Panc1 (cell line): ENCODE results near the gene SMIM17.

ENCODE experiments used
- CTCF ChIP-seq: fragments of 450-650 bp; IDR thresholded peaks from 2 replicates; pipeline ENCODE4 v1.5.1; 2017; ENCODE audit warnings: mild to moderate bottlenecking
- POLR2AphosphoS5 ChIP-seq: IDR thresholded peaks from 2 replicates; pipeline ENCODE4 v1.6.1; 2012; ENCODE audit warnings: mild to moderate bottlenecking, low read depth, low read length, moderate library complexity
- SIN3A ChIP-seq: IDR thresholded peaks from 2 replicates; pipeline ENCODE4 v1.6.1; 2012; ENCODE audit warnings: low read depth, mild to moderate bottlenecking, low read length, moderate library complexity, borderline replicate concordance; ENCODE audit not compliant: insufficient read depth

GRCh38 chr19:56637976-56638555 lies 4.9 kb upstream of the SMIM17 start:
- TF ChIP-seq CTCF (no peak), POLR2AphosphoS5 (no peak), SIN3A (no peak)
